HG03565 (cell line): ENCODE data around the gene NYAP1.
"Not testable (repeated sequence)": the region's sequence is repeated elsewhere in the genome, so short reads cannot be mapped to it uniquely, and the experiment has no call there.

ENCODE experiments used
- ATAC-seq: cut with Tn5 transposase; IDR thresholded peaks from one replicate; pipeline ENCODE4 v1.9.1; 2021; ENCODE audit warnings: mild to moderate bottlenecking, moderate library complexity; ENCODE audit not compliant: unreplicated experiment

NYAP1 gene

DNA sequence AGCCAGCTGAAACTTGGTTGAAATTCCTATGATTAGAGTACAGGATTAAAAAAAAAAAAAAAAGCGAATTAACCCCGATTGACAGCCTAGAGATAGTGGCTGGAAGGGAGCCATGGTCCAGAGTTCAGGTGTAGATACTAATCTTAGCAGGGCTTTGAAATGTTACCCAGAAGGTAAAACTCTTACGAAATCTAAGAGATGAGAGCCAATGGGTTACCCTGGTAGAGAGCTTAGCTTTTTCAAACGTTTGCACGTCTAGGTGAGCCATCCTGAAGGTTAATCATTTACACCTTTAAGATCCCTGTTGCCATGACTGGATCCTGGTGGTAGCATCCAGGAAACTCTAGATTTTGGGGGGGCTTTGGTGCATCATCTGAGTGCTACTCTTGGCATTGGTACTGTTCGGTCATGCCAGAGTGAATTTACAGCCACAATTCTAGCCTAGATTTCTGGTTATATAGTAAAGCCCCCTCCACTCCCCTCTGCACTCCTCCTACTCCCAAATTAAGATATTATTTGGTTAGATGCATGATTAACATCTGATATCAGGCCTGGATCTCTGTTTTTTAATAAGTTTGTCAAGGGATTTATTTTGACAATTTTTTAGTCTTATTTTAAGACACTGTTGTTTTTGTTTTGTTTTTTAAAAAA lies 56.5 kb downstream of the NYAP1 start:
- no peak for ATAC-seq

DNA sequence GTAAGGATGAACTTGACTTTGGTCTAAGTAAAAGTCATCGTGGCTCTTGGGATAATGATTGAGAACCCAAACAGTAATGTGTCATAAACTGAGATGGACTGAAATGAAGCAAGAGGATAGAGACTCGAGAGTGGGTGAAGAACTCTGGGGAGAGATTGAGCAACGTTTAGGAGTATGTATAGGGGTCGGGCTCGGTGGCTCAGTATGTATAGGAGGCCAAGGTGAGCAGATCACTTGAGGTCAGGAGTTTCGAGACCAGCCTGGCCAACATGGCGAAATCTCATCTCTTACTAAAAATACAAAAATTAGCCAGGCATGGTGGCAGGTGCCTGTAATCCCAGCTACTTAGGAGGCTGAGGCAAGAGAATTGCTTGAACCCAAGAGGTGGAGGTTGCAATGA lies 57.6 kb downstream of the NYAP1 start:
- not testable (repeated sequence) for ATAC-seq

DNA sequence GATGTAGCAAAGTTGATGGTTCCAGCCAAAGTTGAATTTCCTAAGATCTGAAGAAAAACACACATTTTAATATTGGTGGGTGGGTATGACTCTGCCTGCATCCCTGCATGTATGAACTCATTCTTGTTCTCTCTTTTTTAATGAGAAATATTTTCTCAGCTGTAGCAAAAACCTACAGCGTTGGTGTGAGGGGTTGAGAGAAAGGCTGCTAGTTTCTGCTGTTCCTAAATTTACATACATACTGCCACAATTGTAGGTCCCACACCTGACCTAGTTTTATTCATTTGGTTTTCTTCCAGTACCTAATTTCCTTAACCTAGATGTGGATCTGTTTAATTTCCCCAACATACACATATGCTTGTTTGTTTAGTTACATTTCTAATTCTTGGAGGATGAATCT lies 59.9 kb downstream of the NYAP1 start:
- no peak for ATAC-seq

DNA sequence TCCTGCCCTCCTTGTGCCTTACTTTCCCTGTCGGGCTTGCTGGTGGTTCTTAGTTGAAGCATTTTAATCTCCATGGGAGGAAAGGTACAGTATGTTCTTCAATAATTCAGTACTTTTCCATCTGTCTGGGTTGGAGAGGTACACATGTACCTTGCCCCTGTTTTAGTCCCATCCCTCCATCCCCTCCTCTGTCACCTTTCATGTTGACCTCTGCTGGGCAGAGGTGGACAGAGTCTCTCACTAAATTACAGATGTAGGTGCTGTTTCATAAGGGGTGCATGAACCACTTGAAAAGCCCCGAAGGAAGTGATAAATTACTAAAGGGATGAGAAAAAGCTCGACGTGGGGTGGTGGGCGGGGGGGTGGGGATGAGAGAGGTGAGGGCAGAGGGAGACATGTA lies 60.7 kb downstream of the NYAP1 start:
- ATAC-seq, result no peak
